IPS-20b (cell line): Measurements from ENCODE around the gene ACAT1.

Experiments
- H3K27ac ChIP-seq: one replicate; pipeline ENCODE4 v1.5.1; 2013; ENCODE audit warnings: low read length
- H3K27me3 ChIP-seq: 2 replicates; pipeline ENCODE4 v1.6.1; 2013; ENCODE audit warnings: mild to moderate bottlenecking, low read length, inconsistent platforms; ENCODE audit not compliant: insufficient read depth
- H3K36me3 ChIP-seq: 2 replicates; pipeline ENCODE4 v1.6.1; 2013; ENCODE audit warnings: low read depth, mild to moderate bottlenecking, inconsistent platforms, low read length, moderate library complexity; ENCODE audit not compliant: insufficient read depth
- H3K4me1 ChIP-seq: 2 replicates; pipeline ENCODE4 v1.6.1; 2013; ENCODE audit warnings: mild to moderate bottlenecking, control low read depth, inconsistent platforms, low read length, moderate library complexity; ENCODE audit not compliant: insufficient read depth
- H3K4me3 ChIP-seq: 2 replicates; pipeline ENCODE4 v1.5.1; 2013; ENCODE audit warnings: mild to moderate bottlenecking, low read length, inconsistent platforms
- H3K9ac ChIP-seq: 2 replicates; pipeline ENCODE4 v1.6.1; 2013; ENCODE audit warnings: low read depth, mild to moderate bottlenecking, inconsistent platforms, low read length, moderate library complexity
- H3K9me3 ChIP-seq: 2 replicates; pipeline ENCODE4 v1.6.1; 2013; ENCODE audit warnings: mild to moderate bottlenecking, low read depth, low read length, inconsistent platforms; ENCODE audit not compliant: insufficient read depth

The ACAT1 gene

GRCh38 chr11:108121274-108122155 is at the start of gene ACAT1:
TSS of gene ACAT1 (plus strand) at chr11:108121567. CDS start at chr11:108121607, 40 bp downstream.
- peak within 1 kb of the TSS; percentile 76 for H3K4me3 ChIP-seq
- no peaks in the 10 kb centered on the region for H3K36me3 ChIP-seq
- no peak within 1 kb of the TSS for H3K27ac ChIP-seq

GRCh38 chr11:108084811-108085210 is 36.6 kb upstream of the ACAT1 start:
- Histone ChIP-seq H3K27me3 (no peaks in the 10 kb centered on the region), H3K4me3 (no peak overlapping the region), H3K9me3 (no peaks in the 10 kb centered on the region), H3K4me1 (no peaks in the 10 kb centered on the region), H3K27ac (no peak overlapping the region), H3K9ac (no peak overlapping the region), H3K36me3 (peaks cover 50% of the 10 kb centered on the region)

More at GRCh38 chr11:108121274-108122155, at the start of gene ACAT1:
- H3K27me3 ChIP-seq = peaks cover 11% of the 10 kb centered on the region
- peaks cover 2% of the 10 kb centered on the region; the same call in 1 of the 2 replicates for H3K4me1 ChIP-seq
- peak within 1 kb of the TSS; percentile 46; the same call in 1 of the 2 replicates for H3K9ac ChIP-seq
- H3K9me3 ChIP-seq = no peaks in the 10 kb centered on the region

GRCh38 chr11:108085672-108086071 is 35.7 kb upstream of the ACAT1 start:
- H3K36me3 ChIP-seq = peaks cover 46% of the 10 kb centered on the region

GRCh38 chr11:108092134-108092533 is 29.2 kb upstream of the ACAT1 start:
- no peak overlapping the region for H3K9ac ChIP-seq
- H3K4me3 ChIP-seq = no peak overlapping the region
- no peaks in the 10 kb centered on the region for H3K9me3 ChIP-seq
- no peaks in the 10 kb centered on the region for H3K27me3 ChIP-seq
- peaks cover 54% of the 10 kb centered on the region for H3K36me3 ChIP-seq
- no peaks in the 10 kb centered on the region for H3K4me1 ChIP-seq
- H3K27ac ChIP-seq = no peak overlapping the region

More at GRCh38 chr11:108085672-108086071, 35.7 kb upstream of the ACAT1 start:
- no peaks in the 10 kb centered on the region for H3K27me3 ChIP-seq
- H3K27ac ChIP-seq = no peak overlapping the region
- H3K9ac ChIP-seq = no peak overlapping the region
- no peaks in the 10 kb centered on the region for H3K9me3 ChIP-seq
- H3K4me3 ChIP-seq = no peak overlapping the region
- H3K4me1 ChIP-seq = no peaks in the 10 kb centered on the region

GRCh38 chr11:108093128-108093904 is 28.1 kb upstream of the ACAT1 start:
- Histone ChIP-seq H3K9me3 (no peaks in the 10 kb centered on the region), H3K4me3 (no peak overlapping the region), H3K27ac (no peak overlapping the region), H3K4me1 (no peaks in the 10 kb centered on the region), H3K27me3 (no peaks in the 10 kb centered on the region), H3K36me3 (peaks cover 66% of the 10 kb centered on the region), H3K9ac (no peak overlapping the region)

GRCh38 chr11:108097179-108097578 is 24.2 kb upstream of the ACAT1 start:
- H3K27ac ChIP-seq = no peak overlapping the region
- H3K4me1 ChIP-seq = no peaks in the 10 kb centered on the region
- peaks cover 67% of the 10 kb centered on the region for H3K36me3 ChIP-seq
- no peak overlapping the region for H3K9ac ChIP-seq
- H3K9me3 ChIP-seq = no peaks in the 10 kb centered on the region
- H3K27me3 ChIP-seq = no peaks in the 10 kb centered on the region
- H3K4me3 ChIP-seq = no peak overlapping the region

- H3K9me3 ChIP-seq = no peaks in the 10 kb centered on the region
- peaks cover 63% of the 10 kb centered on the region for H3K36me3 ChIP-seq
- H3K4me1 ChIP-seq = no peaks in the 10 kb centered on the region
- no peak overlapping the region for H3K27ac ChIP-seq
- H3K27me3 ChIP-seq = no peaks in the 10 kb centered on the region
- no peak overlapping the region for H3K4me3 ChIP-seq
- no peak overlapping the region for H3K9ac ChIP-seq
These were observed 20.1 kb upstream of the ACAT1 start for GRCh38 chr11:108101090-108101775.

- Histone ChIP-seq H3K9me3 (no peaks in the 10 kb centered on the region), H3K27me3 (no peaks in the 10 kb centered on the region), H3K9ac (no peak overlapping the region), H3K4me1 (peaks cover 7% of the 10 kb centered on the region; the same call in 1 of the 2 replicates), H3K4me3 (no peak overlapping the region), H3K36me3 (no peaks in the 10 kb centered on the region), H3K27ac (no peak overlapping the region)
These were observed 10.2 kb upstream of the ACAT1 start for GRCh38 chr11:108111126-108111525.

GRCh38 chr11:108112057-108112456 is 9.3 kb upstream of the ACAT1 start:
- no peak overlapping the region for H3K9ac ChIP-seq

GRCh38 chr11:108115500-108116140 is 5.7 kb upstream of the ACAT1 start:
- H3K36me3 ChIP-seq = no peaks in the 10 kb centered on the region
- H3K9me3 ChIP-seq = no peaks in the 10 kb centered on the region
- no peak overlapping the region for H3K4me3 ChIP-seq
- H3K9ac ChIP-seq = no peak overlapping the region
- H3K27ac ChIP-seq = no peak overlapping the region
- H3K4me1 ChIP-seq = peaks cover 7% of the 10 kb centered on the region; the same call in 1 of the 2 replicates
- H3K27me3 ChIP-seq = no peaks in the 10 kb centered on the region

More at GRCh38 chr11:108112057-108112456, 9.3 kb upstream of the ACAT1 start:
- no peaks in the 10 kb centered on the region for H3K27me3 ChIP-seq
- no peaks in the 10 kb centered on the region for H3K36me3 ChIP-seq
- H3K9me3 ChIP-seq = no peaks in the 10 kb centered on the region
- peaks cover 7% of the 10 kb centered on the region; the same call in 1 of the 2 replicates for H3K4me1 ChIP-seq
- no peak overlapping the region for H3K27ac ChIP-seq
- H3K4me3 ChIP-seq = no peak overlapping the region
